ENCODE measurements around the gene RETREG1.
"Not testable (repeated sequence)": the region's sequence is repeated elsewhere in the genome, so short reads cannot be mapped to it uniquely, and the experiment has no call there.

Gene RETREG1

GRCh38 chr5:16626696-16627264 lies 10.0 kb upstream of the RETREG1 start:
- H3K4me3 Mint-ChIP-seq, result no peak overlapping the region
- ATAC-seq (peak; percentile 88), DNase-seq (ENCODE audit: low spot score in 2 of 2) (no peak)
- no peak overlapping the region for H3K27ac Mint-ChIP-seq
- H3K4me1 Mint-ChIP-seq, result peaks cover 15% of the 10 kb centered on the region
- H3K9me3 Mint-ChIP-seq, result no peaks in the 10 kb centered on the region
- H3K36me3 Mint-ChIP-seq, result no peaks in the 10 kb centered on the region

GRCh38 chr5:16625096-16625495 lies 8.3 kb upstream of the RETREG1 start:
- Mint-ChIP-seq H3K36me3 (no peaks in the 10 kb centered on the region), H3K4me1 (peaks cover 15% of the 10 kb centered on the region), H3K27ac (no peak overlapping the region), H3K9me3 (no peaks in the 10 kb centered on the region), H3K4me3 (no peak overlapping the region)
- ATAC-seq (no peak), DNase-seq (ENCODE audit: low spot score in 2 of 2) (no peak)

- no peaks in the 10 kb centered on the region for H3K9me3 Mint-ChIP-seq
- DNase-seq (ENCODE audit: low spot score in 2 of 2), result no peak
- H3K4me1 Mint-ChIP-seq, result peaks cover 9% of the 10 kb centered on the region
- ATAC-seq, result no peak
- no peak overlapping the region for H3K27ac Mint-ChIP-seq
- H3K4me3 Mint-ChIP-seq, result no peak overlapping the region
- no peaks in the 10 kb centered on the region for H3K36me3 Mint-ChIP-seq
Observed at GRCh38 chr5:16619136-16619535, 2.3 kb upstream of the RETREG1 start.

- peaks cover 9% of the 10 kb centered on the region for H3K4me1 Mint-ChIP-seq
- H3K27ac Mint-ChIP-seq, result no peak overlapping the region
- no peak overlapping the region for H3K4me3 Mint-ChIP-seq
- H3K36me3 Mint-ChIP-seq, result no peaks in the 10 kb centered on the region
- ATAC-seq (no peak), DNase-seq (ENCODE audit: low spot score in 2 of 2) (no peak)
- no peaks in the 10 kb centered on the region for H3K9me3 Mint-ChIP-seq
Observed at GRCh38 chr5:16618138-16618897, 1.5 kb upstream of the RETREG1 start.

GRCh38 chr5:16617274-16617968 lies 624 bp upstream of the RETREG1 start:
- Mint-ChIP-seq H3K4me3 (no peak overlapping the region), H3K9me3 (no peaks in the 10 kb centered on the region), H3K36me3 (no peaks in the 10 kb centered on the region), H3K27ac (no peak overlapping the region), H3K4me1 (peaks cover 9% of the 10 kb centered on the region)
- DNase-seq (ENCODE audit: low spot score in 2 of 2), result peak in 1 of 2 donors; percentile 54
- peak; percentile 4 for ATAC-seq

GRCh38 chr5:16615741-16616535 lies 859 bp downstream of the RETREG1 start:
- DNase-seq (ENCODE audit: low spot score in 2 of 2) (no peak), ATAC-seq (no peak)
- no peak overlapping the region for H3K27ac Mint-ChIP-seq
- H3K9me3 Mint-ChIP-seq, result no peaks in the 10 kb centered on the region
- no peaks in the 10 kb centered on the region for H3K36me3 Mint-ChIP-seq
- no peak overlapping the region for H3K4me3 Mint-ChIP-seq
- peaks cover 17% of the 10 kb centered on the region for H3K4me1 Mint-ChIP-seq

- Mint-ChIP-seq H3K36me3 (no peaks in the 10 kb centered on the region), H3K9me3 (no peaks in the 10 kb centered on the region), H3K27ac (no peak overlapping the region), H3K4me3 (no peak overlapping the region), H3K4me1 (peaks cover 22% of the 10 kb centered on the region)
- ATAC-seq (no peak), DNase-seq (ENCODE audit: low spot score in 2 of 2) (no peak)
Observed at GRCh38 chr5:16612007-16612406, 4.8 kb downstream of the RETREG1 start.

GRCh38 chr5:16610896-16611295 lies 5.9 kb downstream of the RETREG1 start:
- not testable (repeated sequence) for ATAC-seq; H3K9me3 Mint-ChIP-seq; H3K4me3 Mint-ChIP-seq; H3K27ac Mint-ChIP-seq; DNase-seq (ENCODE audit: low spot score in 2 of 2); H3K36me3 Mint-ChIP-seq
- H3K4me1 Mint-ChIP-seq, result peaks cover 25% of the 10 kb centered on the region

GRCh38 chr5:16609412-16609811 lies 7.4 kb downstream of the RETREG1 start:
- Mint-ChIP-seq H3K4me1 (peaks cover 26% of the 10 kb centered on the region), H3K4me3 (no peak overlapping the region), H3K27ac (no peak overlapping the region), H3K9me3 (no peaks in the 10 kb centered on the region), H3K36me3 (no peaks in the 10 kb centered on the region)
- ATAC-seq, result no peak
- no peak for DNase-seq (ENCODE audit: low spot score in 2 of 2)

GRCh38 chr5:16606628-16607027 lies 10.2 kb downstream of the RETREG1 start:
- peaks cover 31% of the 10 kb centered on the region for H3K4me1 Mint-ChIP-seq
- no peak overlapping the region for H3K27ac Mint-ChIP-seq
- H3K4me3 Mint-ChIP-seq, result no peak overlapping the region
- DNase-seq (ENCODE audit: low spot score in 2 of 2), result no peak
- no peak for ATAC-seq
- H3K36me3 Mint-ChIP-seq, result no peaks in the 10 kb centered on the region
- H3K9me3 Mint-ChIP-seq, result no peaks in the 10 kb centered on the region

- Mint-ChIP-seq H3K27ac (no peak overlapping the region), H3K4me3 (no peak overlapping the region), H3K4me1 (peaks cover 27% of the 10 kb centered on the region), H3K36me3 (no peaks in the 10 kb centered on the region), H3K9me3 (no peaks in the 10 kb centered on the region)
- DNase-seq (ENCODE audit: low spot score in 2 of 2) (no peak), ATAC-seq (no peak)
Observed at GRCh38 chr5:16603701-16604100, 13.1 kb downstream of the RETREG1 start.

- Mint-ChIP-seq H3K36me3 (no peaks in the 10 kb centered on the region), H3K4me3 (no peak overlapping the region), H3K27ac (peak overlapping the region; percentile 14), H3K4me1 (peaks cover 28% of the 10 kb centered on the region), H3K9me3 (no peaks in the 10 kb centered on the region)
- ATAC-seq (no peak), DNase-seq (ENCODE audit: low spot score in 2 of 2) (no peak)
Observed at GRCh38 chr5:16603295-16603694, 13.5 kb downstream of the RETREG1 start.

GRCh38 chr5:16602182-16602581 lies 14.6 kb downstream of the RETREG1 start:
- Mint-ChIP-seq H3K9me3 (no peaks in the 10 kb centered on the region), H3K36me3 (no peaks in the 10 kb centered on the region), H3K4me3 (no peak overlapping the region), H3K4me1 (peaks cover 39% of the 10 kb centered on the region), H3K27ac (peak overlapping the region; percentile 55)
- ATAC-seq (no peak), DNase-seq (ENCODE audit: low spot score in 2 of 2) (no peak)

GRCh38 chr5:16600946-16601345 lies 15.9 kb downstream of the RETREG1 start:
- H3K4me1 Mint-ChIP-seq, result peaks cover 32% of the 10 kb centered on the region
- DNase-seq (ENCODE audit: low spot score in 2 of 2) (no peak), ATAC-seq (no peak)
- H3K9me3 Mint-ChIP-seq, result no peaks in the 10 kb centered on the region
- H3K36me3 Mint-ChIP-seq, result no peaks in the 10 kb centered on the region
- no peak overlapping the region for H3K4me3 Mint-ChIP-seq
- H3K27ac Mint-ChIP-seq, result peak overlapping the region; percentile 23

GRCh38 chr5:16600397-16600796 lies 16.4 kb downstream of the RETREG1 start:
- Mint-ChIP-seq H3K9me3 (no peaks in the 10 kb centered on the region), H3K27ac (peak overlapping the region; percentile 23), H3K4me3 (no peak overlapping the region), H3K4me1 (peaks cover 30% of the 10 kb centered on the region), H3K36me3 (no peaks in the 10 kb centered on the region)
- no peak for ATAC-seq
- DNase-seq (ENCODE audit: low spot score in 2 of 2), result no peak
